C1 segment of cervical spinal cord (tissue), 14 donors: ENCODE measurements around the gene MED27.

Experiments used
- DNase-seq, 14 donors: peaks; one replicate each; lab custom pipeline; 2025; lab: John Stamatoyannopoulos, UW

MED27 gene

GRCh38 chr9:132000659-132001058 lies 79.0 kb downstream of the MED27 start:
- DNase-seq: no peak

- no peak for DNase-seq
Measured at GRCh38 chr9:131999692-132000551, 79.7 kb downstream of the MED27 start.

- peak in 2 of 14 donors; percentile 4 to 66 for DNase-seq
Measured at GRCh38 chr9:131997779-131998178, 81.9 kb downstream of the MED27 start.

DNA sequence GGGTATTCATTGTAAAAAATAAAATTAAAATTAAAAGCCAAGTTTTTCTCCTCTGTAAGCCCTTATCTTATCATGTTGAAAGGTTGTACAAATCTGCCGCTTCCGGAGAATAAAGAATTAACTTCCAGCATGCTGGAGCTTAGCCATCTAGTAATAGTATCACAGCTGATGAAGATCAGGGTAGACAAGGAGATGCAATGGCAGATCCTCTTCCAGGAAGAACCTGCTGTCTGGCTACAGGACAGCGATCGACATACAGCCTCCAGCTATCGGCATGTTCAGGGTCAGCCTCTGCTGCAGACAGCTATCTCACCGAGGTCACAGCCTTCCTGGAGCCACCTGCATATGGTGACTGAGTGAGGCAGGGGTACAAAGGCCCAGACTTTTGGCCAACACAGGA lies 82.6 kb downstream of the MED27 start:
- no peak for DNase-seq

DNA sequence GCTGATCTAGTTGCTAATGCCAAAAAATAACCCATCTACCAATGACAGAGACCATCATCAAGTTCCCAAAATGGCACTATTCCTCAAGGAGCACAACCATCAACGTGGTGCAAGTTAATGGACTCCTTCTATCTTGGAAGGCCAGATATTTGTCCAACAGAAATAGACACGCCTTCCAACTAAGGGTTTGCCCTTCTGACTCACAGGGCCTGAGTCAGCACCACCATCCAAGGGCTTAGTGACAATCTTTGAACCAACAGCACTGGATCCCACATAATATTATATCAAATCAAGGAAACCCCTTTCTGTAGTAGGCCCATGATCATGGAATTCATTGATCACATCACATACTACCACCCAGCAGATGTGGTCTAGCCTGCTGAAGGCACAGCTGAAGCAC lies 84.3 kb downstream of the MED27 start:
- DNase-seq: no peak

GRCh38 chr9:131994364-131995125 lies 85.1 kb downstream of the MED27 start:
- DNase-seq: no peak

GRCh38 chr9:131992906-131993657 lies 86.6 kb downstream of the MED27 start:
- no peak for DNase-seq

GRCh38 chr9:131987232-131987631 lies 92.4 kb downstream of the MED27 start:
- no peak for DNase-seq

DNA sequence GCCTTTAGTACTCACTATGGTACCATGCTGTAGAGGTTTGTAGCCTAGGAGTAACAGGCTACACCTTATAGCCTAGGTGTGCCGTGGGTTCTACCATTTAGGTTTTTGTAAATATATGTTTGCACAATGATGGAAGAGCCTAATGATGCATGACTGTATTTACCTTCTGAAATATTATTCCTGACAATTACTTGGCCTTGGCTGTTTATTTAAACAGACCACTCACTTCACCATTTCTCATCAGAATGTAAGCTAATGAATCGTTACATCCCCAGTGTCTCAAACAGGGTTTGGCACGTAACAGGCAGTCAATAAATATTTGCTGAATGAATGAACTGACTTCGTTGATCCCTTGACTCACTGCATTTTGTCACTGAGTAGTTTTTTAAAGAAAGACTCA lies 93.1 kb downstream of the MED27 start:
- no peak for DNase-seq

DNA sequence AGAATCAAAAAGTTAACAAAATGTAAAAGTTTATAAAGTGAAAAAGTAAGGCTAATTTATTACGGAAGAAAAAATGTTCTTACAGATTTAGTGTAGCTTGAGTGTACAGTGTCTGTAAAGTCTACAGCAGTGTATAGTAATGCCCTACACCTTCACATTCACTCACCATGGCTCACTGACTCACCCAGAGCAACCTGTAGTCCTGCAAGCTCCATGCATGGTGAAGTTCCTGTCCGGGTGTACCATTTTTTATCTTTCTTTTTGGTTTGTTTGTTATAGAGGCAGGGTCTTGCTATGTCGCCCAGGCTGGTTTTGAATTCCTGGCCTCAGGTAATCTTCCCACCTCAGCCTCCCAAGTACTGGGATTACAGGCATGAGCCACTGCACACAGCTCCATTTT lies 93.6 kb downstream of the MED27 start:
- DNase-seq: no peak

- DNase-seq: no peak
Measured at GRCh38 chr9:131984564-131984963, 95.1 kb downstream of the MED27 start.

- no peak for DNase-seq
Measured at GRCh38 chr9:131982671-131983239, 96.9 kb downstream of the MED27 start.

- DNase-seq: no peak
Measured at GRCh38 chr9:131982102-131982501, 97.6 kb downstream of the MED27 start.

DNA sequence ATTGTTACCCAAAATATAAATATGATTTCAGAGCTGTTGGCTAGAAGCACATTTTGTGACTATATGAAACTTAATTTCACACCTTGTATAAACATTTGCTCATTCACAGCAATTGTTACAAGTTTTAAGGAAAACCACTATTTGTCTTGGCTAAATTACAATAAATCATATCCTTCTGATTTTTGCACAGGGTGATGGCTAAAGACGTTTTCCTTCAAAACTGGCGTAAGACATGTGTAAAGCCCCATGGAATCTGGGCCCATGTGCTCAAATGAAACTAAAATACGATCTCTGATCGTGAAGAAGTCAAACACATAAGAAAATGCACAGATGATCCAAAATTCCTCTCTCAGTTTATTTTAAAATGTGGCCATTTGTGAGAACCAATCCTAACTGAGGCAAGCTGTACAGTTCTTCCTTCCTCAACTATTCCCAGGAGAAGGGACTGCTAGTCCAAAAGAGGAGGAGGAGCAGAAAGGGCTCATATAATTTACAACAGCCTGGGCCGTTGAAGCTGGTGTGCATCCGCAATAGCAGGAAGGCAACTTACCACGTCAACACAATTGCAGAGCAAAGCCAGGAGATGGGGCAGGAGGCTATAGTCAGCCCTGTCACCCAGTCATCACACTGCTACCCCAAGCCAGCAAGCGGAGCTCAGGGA lies 98.4 kb downstream of the MED27 start:
- DNase-seq: no peak

- DNase-seq: peak in 1 of 14 donors; percentile 10
Measured at GRCh38 chr9:131980267-131981016, 99.2 kb downstream of the MED27 start.

DNA sequence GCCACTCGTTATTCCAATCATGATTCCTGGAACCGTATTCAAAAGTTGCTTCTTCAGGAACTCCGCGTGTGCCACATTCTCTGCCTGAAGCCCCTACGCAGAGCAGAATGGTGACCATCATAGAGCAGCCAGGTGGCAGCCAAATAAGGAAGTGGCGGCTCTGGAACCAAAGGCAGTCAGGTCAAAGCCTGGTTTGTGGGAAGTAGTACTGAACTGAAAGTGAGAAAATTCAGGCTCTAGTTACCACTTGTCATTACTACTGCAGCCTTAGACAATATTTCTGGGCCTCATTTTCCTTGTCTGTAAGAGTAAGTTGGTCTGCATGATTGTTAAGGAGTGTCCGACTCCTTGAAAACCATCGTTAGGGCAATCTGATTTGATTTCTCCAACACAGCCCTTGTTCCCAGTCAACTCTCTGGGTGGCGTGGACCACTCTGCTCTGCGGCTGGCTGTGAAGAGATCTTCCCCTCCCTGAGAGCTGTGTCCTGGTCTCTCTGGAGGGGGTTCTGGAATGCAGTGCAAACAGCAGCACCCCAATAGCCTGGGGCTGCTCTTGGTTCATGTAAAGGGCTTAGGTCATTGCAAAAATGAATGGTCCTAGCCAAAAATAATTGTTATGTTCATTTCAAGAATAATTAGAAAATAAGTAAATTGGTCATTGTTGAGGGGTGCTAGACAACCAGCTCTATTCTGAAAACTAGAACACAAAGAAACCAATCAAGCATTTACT lies 102.4 kb downstream of the MED27 start:
- no peak for DNase-seq

DNA sequence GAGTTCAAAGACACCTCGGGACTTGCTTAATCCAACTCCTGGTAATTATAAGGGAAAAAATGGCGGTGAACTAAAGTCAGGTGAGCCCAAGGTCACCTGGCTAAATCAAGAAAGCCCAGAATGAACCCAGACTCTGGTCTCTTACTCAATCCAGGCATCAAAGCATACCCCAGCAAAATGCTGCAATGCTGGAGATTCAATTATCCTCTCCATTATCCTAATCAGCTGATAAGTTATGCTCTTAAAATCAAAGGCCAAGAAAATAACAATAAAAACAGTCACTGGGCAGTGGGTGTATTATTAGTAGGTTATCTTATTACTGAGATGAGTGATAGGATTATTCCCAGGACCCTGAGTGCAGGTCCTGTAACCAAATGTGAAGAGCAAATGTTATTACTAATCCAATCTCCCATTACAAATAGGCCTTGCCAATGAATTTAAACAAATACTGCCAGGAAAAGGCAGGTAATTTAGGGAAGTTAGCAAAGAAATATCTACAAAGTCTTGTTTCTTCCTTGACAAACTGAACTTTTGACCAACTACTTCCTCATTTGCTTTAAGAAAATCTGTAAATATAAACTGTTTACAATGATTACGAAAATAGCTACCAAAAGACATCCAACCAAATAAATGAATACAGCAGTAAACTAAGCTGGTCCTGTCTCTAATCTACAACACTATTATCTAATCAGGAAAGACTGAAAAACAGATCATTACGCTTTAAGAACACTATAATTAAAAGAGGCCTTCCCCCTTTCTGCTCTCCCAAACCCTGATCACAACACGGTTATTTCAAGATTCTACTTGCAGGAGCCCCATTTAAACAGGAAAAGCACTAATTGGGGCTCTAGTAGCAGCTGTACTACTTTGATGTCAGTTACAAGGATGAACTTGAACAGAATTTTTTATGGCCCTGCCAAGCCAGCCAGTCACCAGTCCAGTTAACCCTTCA lies 103.2 kb downstream of the MED27 start:
- no peak for DNase-seq

DNA sequence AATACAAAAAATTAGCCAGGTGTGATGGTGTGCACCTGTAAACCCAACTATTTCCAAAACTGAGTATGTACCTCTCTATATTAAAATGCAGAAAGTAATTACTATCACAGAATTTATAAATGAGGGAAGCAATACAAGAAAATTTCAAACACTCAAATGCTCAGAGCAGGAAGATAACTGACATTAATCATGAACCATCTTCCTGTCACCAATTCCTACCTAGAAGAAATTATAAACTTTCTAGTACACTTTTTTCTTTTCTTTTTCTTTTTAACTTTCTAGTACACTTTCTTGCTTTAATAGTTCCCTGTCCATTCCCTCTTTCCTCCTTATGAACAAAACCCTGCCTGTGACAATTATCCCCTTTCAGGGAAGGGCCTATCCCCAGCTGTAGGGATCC lies 106.8 kb downstream of the MED27 start:
- no peak for DNase-seq
